Body of pancreas (tissue), 4 donors: ENCODE data around the gene ZNF423. TPM values are rescaled to one million over a fixed set of nuclear protein-coding genes. Genes with fewer than 3 reads are reported as not detected.
A peak's percentile ranks its signal among the peaks of the same experiment; 100 is the strongest.

Source experiments
- ATAC-seq: fragments of 150-250 bp; one replicate; pipeline ENCODE4 v1.9.1; 2016
- DNase-seq, 4 donors: peaks; one replicate each; pipeline ENCODE4 v3.0.0-alpha.2; 2019
- H3K27ac ChIP-seq, 4 donors: fragments of 200-600 bp; sonication (generic); 1 replicate in 3 of 4; 2 replicates in 1 of 4; pipeline versions ENCODE4 v1.5.1 to v1.6.1; 2016 to 2019; ENCODE audit warnings: mild to moderate bottlenecking in 1 of 4, mixed read lengths in 1 of 4, moderate library complexity in 1 of 4
- H3K27me3 ChIP-seq, 2 donors: fragments of 200-600 bp; sonication (generic); one replicate each; pipeline ENCODE4 v1.6.0; 2016; ENCODE audit warnings: mild to moderate bottlenecking in 1 of 2
- H3K36me3 ChIP-seq, 2 donors: fragments of 200-600 bp; sonication (generic); replicated peaks in 1 of 2; 2 replicates each; pipeline ENCODE4 v1.5.1; 2016; ENCODE audit warnings: low read depth in 2 of 2; ENCODE audit not compliant: insufficient read depth in 1 of 2
- H3K4me1 ChIP-seq: fragments of 200-600 bp; sonication (generic); one replicate; pipeline ENCODE4 v1.6.0; 2016
- H3K4me3 ChIP-seq, 2 donors: fragments of 200-600 bp; sonication (generic); 1 replicate in 1 of 2; 2 replicates in 1 of 2; pipeline ENCODE4 v1.5.1; 2016 to 2019
- H3K9me3 ChIP-seq, 3 donors: fragments of 200-600 bp; sonication (generic); 1 replicate in 2 of 3; 2 replicates in 1 of 3; pipeline ENCODE4 v1.5.1; 2016
- CTCF ChIP-seq, 7 experiments: fragments of 450-650 bp in 4 of 7; fragments of 200-600 bp in 3 of 7; sonication (generic) in 3 of 7; IDR thresholded peaks; one replicate each; pipeline ENCODE4 v1.5.1; 2016 to 2019; ENCODE audit warnings: antibody characterized with exemption in 7 of 7
- POLR2A ChIP-seq, 3 donors: fragments of 450-650 bp; IDR thresholded peaks; one replicate each; pipeline ENCODE4 v1.6.1; 2016; ENCODE audit warnings: antibody characterized with exemption in 3 of 3, mild to moderate bottlenecking in 2 of 3
- WGBS, 2 donors: methylation state at CpG; one replicate each; pipeline ENCODE4 v1.1.5; 2017; 5-methylcytosine and 5-hydroxymethylcytosine counted together
- intact Hi-C: fragments of 100-400 bp; cut with DNase I; formaldehyde crosslinking; loops from one replicate; pipeline ENCODE4 v1.15.1; 2023
- total RNA-seq, 2 donors: library from RNA; depleted of rRNA; stranded (reverse); fragments of >200 nt; gene quantifications; one replicate each; pipeline ENCODE4 v1.1.0, GENCODE V29; 2016

Gene ZNF423
- total RNA-seq, 2 donors from 2014 or later: 4.2 to 9.2 TPM

DNA sequence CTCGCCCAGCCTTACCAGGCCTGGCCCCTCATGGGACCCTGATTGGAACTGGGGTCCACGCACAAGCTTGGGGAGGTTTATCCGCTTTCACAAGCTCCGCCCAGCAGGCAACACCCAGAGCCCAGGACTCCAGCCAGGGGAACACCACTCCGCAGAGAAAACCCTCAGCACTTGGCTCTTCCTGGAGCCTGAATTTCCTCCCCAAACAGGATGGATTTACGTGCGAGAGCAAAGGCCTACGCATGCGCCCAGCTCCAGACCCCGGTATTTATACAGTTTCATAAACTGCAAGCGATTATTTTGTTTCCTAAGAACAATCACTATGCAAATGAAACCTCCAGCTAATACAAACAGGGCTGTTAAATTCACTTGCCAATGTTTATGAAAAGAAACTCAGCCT is 22.8 kb downstream of the ZNF423 start:
- ATAC-seq (peak; percentile 39), DNase-seq (peak in 2 of 4 donors; percentile 29)
- TF ChIP-seq CTCF (IDR thresholded peaks at IDR 0.05) (no peak), POLR2A (IDR thresholded peaks at IDR 0.05) (no peak)
- Histone ChIP-seq H3K27ac (peak overlapping the region in 2 of 4 donors; percentile 23 to 24), H3K9me3 (no peaks in the 10 kb centered on the region), H3K36me3 (no peaks in the 10 kb centered on the region), H3K4me3 (no peak overlapping the region), H3K4me1 (peaks cover 21% of the 10 kb centered on the region), H3K27me3 (no peaks in the 10 kb centered on the region)
- intact Hi-C loops: loop anchor here (10.0 kb wide), 1 partner anchor 58 kb away; no protein-coding TSS in a partner anchor
- 76 to 78% methylated on average over 9 to 11 of the region's 11 CpGs for WGBS, 2 donors

- ATAC-seq: no peak
These were observed 23.7 kb downstream of the ZNF423 start for GRCh38 chr16:49832177-49832576.

DNA sequence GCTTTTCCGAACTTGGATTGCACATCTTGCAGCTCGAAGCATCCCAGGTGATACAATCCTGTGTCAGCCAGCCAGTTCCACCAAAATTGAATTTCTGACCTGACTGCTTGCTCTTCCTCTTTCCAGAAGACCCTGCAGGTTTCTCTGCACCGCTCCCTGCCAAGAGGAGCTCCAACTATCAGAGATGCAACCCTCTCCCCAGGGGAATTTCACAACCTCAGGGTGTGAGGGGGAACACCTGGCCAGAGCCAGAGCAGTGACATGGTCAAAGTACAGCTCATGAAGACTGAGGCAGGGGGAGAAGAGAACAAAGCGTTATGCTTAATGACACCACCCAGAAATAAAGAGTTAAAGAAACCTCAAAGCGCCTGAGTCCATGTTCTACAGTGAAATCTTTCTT is 25.0 kb downstream of the ZNF423 start:
- DNase-seq (no peak), ATAC-seq (no peak)
- Histone ChIP-seq H3K27ac (no peak overlapping the region), H3K4me1 (peaks cover 15% of the 10 kb centered on the region), H3K27me3 (no peaks in the 10 kb centered on the region), H3K9me3 (no peaks in the 10 kb centered on the region), H3K36me3 (no peaks in the 10 kb centered on the region), H3K4me3 (no peak overlapping the region)
- TF ChIP-seq CTCF (IDR thresholded peaks at IDR 0.05): no peak
- TF ChIP-seq POLR2A (IDR thresholded peaks at IDR 0.05): no peak
- intact Hi-C loops: loop anchor here (10.0 kb wide), 1 partner anchor 56 kb away; no protein-coding TSS in a partner anchor
- 95 to 97% methylated on average over 5 of the region's 5 CpGs for WGBS, 2 donors

More at GRCh38 chr16:49832177-49832576, 23.7 kb downstream of the ZNF423 start:
- H3K27ac ChIP-seq: peak overlapping the region in 1 of 4 donors; percentile 23
- DNase-seq: no peak
- no peaks in the 10 kb centered on the region for H3K27me3 ChIP-seq
- H3K4me1 ChIP-seq: peaks cover 21% of the 10 kb centered on the region
- WGBS, 2 donors: 89 to 92% methylated on average over 6 to 7 of the region's 7 CpGs
- H3K9me3 ChIP-seq: no peaks in the 10 kb centered on the region
- H3K36me3 ChIP-seq: no peaks in the 10 kb centered on the region
- intact Hi-C loops: loop anchor here (10.0 kb wide), 1 partner anchor 57 kb away; no protein-coding TSS in a partner anchor
- no peak overlapping the region for H3K4me3 ChIP-seq
- TF ChIP-seq CTCF (IDR thresholded peaks at IDR 0.05): no peak
- TF ChIP-seq POLR2A (IDR thresholded peaks at IDR 0.05): no peak

DNA sequence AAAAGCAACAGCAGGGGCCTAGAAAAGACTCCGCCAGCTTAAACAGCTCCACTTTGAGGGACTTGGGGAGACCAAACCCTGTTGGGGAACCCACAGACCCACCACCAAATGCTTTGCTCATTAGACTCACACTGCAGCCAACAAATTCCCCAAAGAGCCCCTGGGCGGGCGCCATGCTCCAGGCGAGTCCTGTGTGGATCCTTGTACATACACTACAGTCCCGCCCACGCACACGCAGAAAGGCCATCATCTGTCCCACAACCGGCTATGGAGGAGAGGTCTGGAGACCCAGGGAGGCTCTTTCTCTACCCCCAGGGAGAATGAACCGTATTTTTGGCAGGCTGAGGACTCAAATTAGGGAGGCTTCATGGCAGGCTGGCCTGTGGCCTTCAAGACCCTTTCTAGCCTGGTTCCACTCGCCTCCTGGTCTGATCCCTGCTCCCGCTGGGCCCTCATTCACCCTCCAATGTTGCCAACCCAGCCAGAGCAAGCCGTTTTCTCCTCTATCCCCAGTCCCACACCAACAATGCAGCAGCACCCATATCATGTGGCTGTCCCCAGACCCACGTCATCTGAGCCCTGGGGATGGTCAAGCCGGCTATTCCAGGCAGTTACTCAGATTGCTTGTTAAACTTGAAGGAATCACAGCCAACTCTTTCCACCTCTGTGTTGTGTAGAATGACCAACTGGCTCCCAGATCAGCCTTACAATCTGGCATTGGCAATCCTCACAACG is 27.2 kb downstream of the ZNF423 start:
- no peaks in the 10 kb centered on the region for H3K36me3 ChIP-seq
- TF ChIP-seq POLR2A (IDR thresholded peaks at IDR 0.05) (no peak), CTCF (IDR thresholded peaks at IDR 0.05) (no peak)
- H3K27me3 ChIP-seq: no peaks in the 10 kb centered on the region
- DNase-seq (no peak), ATAC-seq (no peak)
- H3K4me3 ChIP-seq: no peak overlapping the region
- no peaks in the 10 kb centered on the region for H3K4me1 ChIP-seq
- intact Hi-C loops: no loop called here
- WGBS, 2 donors: 81 to 91% methylated on average over 12 to 15 of the region's 15 CpGs
- H3K9me3 ChIP-seq: no peaks in the 10 kb centered on the region
- H3K27ac ChIP-seq: no peak overlapping the region
